ENCODE data around the gene HSP90AB1. TPM values are rescaled to one million over a fixed set of nuclear protein-coding genes. Genes with fewer than 3 reads are reported as not detected.

HSP90AB1 gene
- total RNA-seq, 1 experiment from 2014 or later: 751 TPM

GRCh38 chr6:44255105-44255808 lies 8.4 kb downstream of the HSP90AB1 start:
- DNase-seq (ENCODE audit: low spot score): peak; percentile 38

GRCh38 chr6:44255871-44256774 lies 9.2 kb downstream of the HSP90AB1 start:
- peak; percentile 59 for DNase-seq (ENCODE audit: low spot score)

- DNase-seq (ENCODE audit: low spot score): no peak
Observed at GRCh38 chr6:44256775-44257024, 9.8 kb downstream of the HSP90AB1 start.

GRCh38 chr6:44257025-44257752 lies 10.3 kb downstream of the HSP90AB1 start, which contains the start of gene SLC35B2:
TSS of gene SLC35B2 (minus strand) at chr6:44257528. CDS start at chr6:44257410, 118 bp downstream.
- peak; percentile 75 for DNase-seq (ENCODE audit: low spot score)

GRCh38 chr6:44257753-44258324 lies 10.9 kb downstream of the HSP90AB1 start:
- no peak for DNase-seq (ENCODE audit: low spot score)

- DNase-seq (ENCODE audit: low spot score): no peak
Observed at GRCh38 chr6:44258325-44258863, 11.5 kb downstream of the HSP90AB1 start.

GRCh38 chr6:44258921-44259320 lies 12.0 kb downstream of the HSP90AB1 start:
- no peak for DNase-seq (ENCODE audit: low spot score)

GRCh38 chr6:44260011-44260410 lies 13.1 kb downstream of the HSP90AB1 start:
- no peak for DNase-seq (ENCODE audit: low spot score)

GRCh38 chr6:44260451-44261297 lies 13.8 kb downstream of the HSP90AB1 start:
- no peak for DNase-seq (ENCODE audit: low spot score)

GRCh38 chr6:44261581-44261980 lies 14.7 kb downstream of the HSP90AB1 start:
- DNase-seq (ENCODE audit: low spot score): no peak

GRCh38 chr6:44262467-44263353 lies 15.8 kb downstream of the HSP90AB1 start:
- DNase-seq (ENCODE audit: low spot score): no peak

GRCh38 chr6:44263354-44264100 lies 16.6 kb downstream of the HSP90AB1 start:
- DNase-seq (ENCODE audit: low spot score): no peak

GRCh38 chr6:44264154-44265006 lies 17.5 kb downstream of the HSP90AB1 start:
- DNase-seq (ENCODE audit: low spot score): no peak

GRCh38 chr6:44265007-44265721 lies 18.3 kb downstream of the HSP90AB1 start, which contains the start of gene NFKBIE:
TSS of gene NFKBIE (minus strand) at chr6:44265551. CDS start at chr6:44265346, 205 bp downstream.
- peak; percentile 88 for DNase-seq (ENCODE audit: low spot score)

- DNase-seq (ENCODE audit: low spot score): no peak
Observed at GRCh38 chr6:44265722-44266233, 18.9 kb downstream of the HSP90AB1 start.

- DNase-seq (ENCODE audit: low spot score): no peak
Observed at GRCh38 chr6:44266347-44266746, 19.4 kb downstream of the HSP90AB1 start.

- DNase-seq (ENCODE audit: low spot score): no peak
Observed at GRCh38 chr6:44267252-44267651, 20.4 kb downstream of the HSP90AB1 start.

All from HT-29 (cell line).